GM23338 (cell line): ENCODE results near the gene PRR14. TPM values are rescaled to one million over a fixed set of nuclear protein-coding genes. Genes with fewer than 3 reads are reported as not detected.

Experiments
- ATAC-seq: fragments of 200-7000 bp; cut with Tn5 transposase; 3 replicates; pipeline ENCODE4 v1.9.1; 2020
- DNase-seq: peaks from one replicate; pipeline ENCODE4 v3.0.0-alpha.2; 2015; ENCODE audit warnings: low spot score
- H2AFZ ChIP-seq: fragments of 200-600 bp; sonication (generic); 2 replicates; pipeline ENCODE4 v1.8.0; 2016; ENCODE audit warnings: antibody characterized with exemption, mild to moderate bottlenecking, moderate library complexity
- H3F3A ChIP-seq: fragments of 200-600 bp; sonication (generic); replicated peaks from 2 replicates; pipeline ENCODE4 v1.8.0; 2017; ENCODE audit warnings: antibody characterized with exemption, mixed run types, low read depth
- H3K27ac ChIP-seq: fragments of 200-600 bp; sonication (generic); 2 replicates; pipeline ENCODE4 v1.6.1; 2016; ENCODE audit warnings: low read depth
- H3K27me3 ChIP-seq: fragments of 200-600 bp; sonication (generic); 2 replicates; pipeline ENCODE4 v1.8.0; 2016; ENCODE audit warnings: mild to moderate bottlenecking, mixed run types, moderate library complexity; ENCODE audit not compliant: insufficient read depth
- H3K36me3 ChIP-seq: fragments of 200-600 bp; sonication (generic); 2 replicates; pipeline ENCODE4 v1.8.0; 2016; ENCODE audit warnings: mild to moderate bottlenecking; ENCODE audit not compliant: insufficient read depth
- H3K4me1 ChIP-seq: fragments of 200-600 bp; sonication (generic); 2 replicates; pipeline ENCODE4 v1.8.0; 2016; ENCODE audit warnings: mild to moderate bottlenecking, moderate library complexity; ENCODE audit not compliant: insufficient read depth
- H3K4me2 ChIP-seq: fragments of 200-600 bp; sonication (generic); 2 replicates; pipeline ENCODE4 v1.7.1; 2017; ENCODE audit warnings: mixed run types
- H3K4me3 ChIP-seq: fragments of 200-600 bp; sonication (generic); 2 replicates; pipeline ENCODE4 v1.6.1; 2016; ENCODE audit warnings: mixed run types
- H3K79me2 ChIP-seq: fragments of 200-600 bp; sonication (generic); replicated peaks from 2 replicates; pipeline ENCODE4 v1.8.0; 2017; ENCODE audit warnings: mild to moderate bottlenecking; ENCODE audit not compliant: insufficient read depth
- H3K9me2 ChIP-seq: fragments of 200-600 bp; sonication (generic); 2 replicates; pipeline ENCODE4 v1.8.0; 2017; ENCODE audit not compliant: insufficient read depth
- H4K20me1 ChIP-seq: fragments of 200-600 bp; sonication (generic); replicated peaks from 2 replicates; pipeline ENCODE4 v1.8.0; 2017; ENCODE audit warnings: mild to moderate bottlenecking; ENCODE audit not compliant: insufficient read depth
- H3K27ac Mint-ChIP-seq: 2 replicates; pipeline ENCODE4 v1.8.0; 2020; ENCODE audit warnings: inconsistent platforms, mild to moderate bottlenecking, moderate library complexity, mixed read lengths
- H3K27me3 Mint-ChIP-seq: 3 replicates; pipeline ENCODE4 v1.8.0; 2022; ENCODE audit warnings: low read depth, mild to moderate bottlenecking, moderate library complexity, mixed read lengths, inconsistent platforms; ENCODE audit not compliant: insufficient read depth, poor library complexity
- H3K36me3 Mint-ChIP-seq: 3 replicates; pipeline ENCODE4 v1.8.0; 2021; ENCODE audit warnings: low read depth, mild to moderate bottlenecking, inconsistent platforms, moderate library complexity, mixed read lengths
- H3K4me1 Mint-ChIP-seq: 3 replicates; pipeline ENCODE4 v1.8.0; 2020; ENCODE audit warnings: mild to moderate bottlenecking, inconsistent platforms, mixed read lengths
- H3K4me3 Mint-ChIP-seq: 3 replicates; pipeline ENCODE4 v1.8.0; 2021; ENCODE audit warnings: moderate library complexity, mild to moderate bottlenecking, inconsistent platforms, mixed read lengths
- H3K9me3 Mint-ChIP-seq: 3 replicates; pipeline ENCODE4 v1.8.0; 2020; ENCODE audit warnings: moderate library complexity, mild to moderate bottlenecking, inconsistent platforms, mixed read lengths
- CREB1 ChIP-seq: fragments of 250-450 bp; sonication (Bioruptor Pico); IDR thresholded peaks from 2 replicates; pipeline ENCODE4 v1.5.0; 2020; ENCODE audit warnings: low read depth, mild to moderate bottlenecking, moderate library complexity
- EZH2 ChIP-seq: fragments of 200-600 bp; sonication (generic); IDR thresholded peaks from one replicate; pipeline ENCODE4 v1.8.0; 2017; ENCODE audit warnings: antibody characterized with exemption, mild to moderate bottlenecking, low read depth; ENCODE audit not compliant: unreplicated experiment
- EZH2phosphoT487 ChIP-seq: fragments of 200-600 bp; sonication (generic); IDR thresholded peaks from one replicate; pipeline ENCODE4 v1.8.1; 2018; ENCODE audit warnings: antibody characterized with exemption; ENCODE audit not compliant: unreplicated experiment
- JUNB ChIP-seq: IDR thresholded peaks from one replicate; pipeline ENCODE4 v1.6.1; 2016; ENCODE audit warnings: antibody characterized with exemption; ENCODE audit not compliant: unreplicated experiment
- NANOG ChIP-seq: IDR thresholded peaks from 2 replicates; pipeline ENCODE4 v1.6.1; 2016; ENCODE audit warnings: antibody characterized with exemption, borderline replicate concordance
- POLR2AphosphoS5 ChIP-seq: IDR thresholded peaks from 2 replicates; pipeline ENCODE4 v1.6.1; 2016; ENCODE audit warnings: antibody characterized with exemption, low read depth
- STAT1 ChIP-seq: IDR thresholded peaks from one replicate; pipeline ENCODE4 v1.6.1; 2016; ENCODE audit warnings: antibody characterized with exemption; ENCODE audit not compliant: unreplicated experiment
- ZNF114 ChIP-seq: fragments of 250-450 bp; sonication (Bioruptor Pico); IDR thresholded peaks from 2 replicates; pipeline ENCODE4 v1.5.0; 2020; ENCODE audit warnings: mild to moderate bottlenecking, moderate library complexity
- ZNF331 ChIP-seq: fragments of 250-450 bp; sonication (Bioruptor Pico); IDR thresholded peaks from 2 replicates; pipeline ENCODE4 v1.5.0; 2020; ENCODE audit warnings: low read depth, mild to moderate bottlenecking, moderate library complexity
- polyA plus RNA-seq: library from polyadenylated mRNA; unstranded; fragments of >200 nt; fragmentation: Nextera tagmentation; extraction: Ambion mirVana; gene quantifications from 2 replicates; pipeline ENCODE4 v1.2.1, GENCODE V29; 2016
- total RNA-seq: library from RNA; depleted of rRNA; stranded (reverse); fragments of >200 nt; shearing (Covaris generic); gene quantifications from 2 replicates; pipeline ENCODE4 v1.2.3, GENCODE V29; 2014
- TF ChIP-seq, protein P1 (sequence below): IDR thresholded peaks from 2 replicates; pipeline ENCODE4 v1.6.1; 2016; ENCODE audit warnings: antibody characterized with exemption
- TF ChIP-seq, protein P2 (sequence below): fragments of 250-450 bp; sonication (Bioruptor Pico); IDR thresholded peaks from 2 replicates; pipeline ENCODE4 v1.5.0; 2020; ENCODE audit warnings: mild to moderate bottlenecking, moderate library complexity
- TF ChIP-seq, protein P3 (sequence below): IDR thresholded peaks from one replicate; pipeline ENCODE4 v1.6.1; 2018; ENCODE audit warnings: antibody characterized with exemption; ENCODE audit not compliant: unreplicated experiment
- TF ChIP-seq, protein P4 (sequence below), 2 experiments: fragments of 200-600 bp in 1 of 2; sonication (generic) in 1 of 2; conservative IDR thresholded peaks; 2 replicates each; pipeline versions ENCODE4 v1.5.1 to v1.6.1; 2016 to 2017; ENCODE audit warnings: antibody characterized with exemption in 2 of 2, low read depth in 2 of 2, mild to moderate bottlenecking in 2 of 2, moderate library complexity in 1 of 2

Gene PRR14
- total and polyA plus RNA-seq, 2 experiments from 2014 or later, result 4.6 to 12.7 TPM

- no peak overlapping the region for H3K27ac ChIP-seq
- H3K4me1 ChIP-seq, result peaks cover 13% of the 10 kb centered on the region
- H4K20me1 ChIP-seq, result peaks cover 40% of the 10 kb centered on the region
- peak; percentile 20 for ATAC-seq
- Mint-ChIP-seq H3K9me3 (no peaks in the 10 kb centered on the region; the same call in 2 of the 3 replicates), H3K4me1 (peaks cover 12% of the 10 kb centered on the region), H3K4me3 (no peak overlapping the region; the same call in 2 of the 3 replicates), H3K27me3 (peaks cover 95% of the 10 kb centered on the region), H3K36me3 (no peaks in the 10 kb centered on the region; the same call in 2 of the 3 replicates), H3K27ac (no peak overlapping the region)
- no peaks in the 10 kb centered on the region for H3K9me2 ChIP-seq
- H3K79me2 ChIP-seq, result no peaks in the 10 kb centered on the region
- no peak overlapping the region for H3K4me3 ChIP-seq
- peaks cover 100% of the 10 kb centered on the region for H3K27me3 ChIP-seq
- peak overlapping the region; percentile 61; the same call in 1 of the 2 replicates for H3K4me2 ChIP-seq
- peaks cover 15% of the 10 kb centered on the region for H3F3A ChIP-seq
- H2AFZ ChIP-seq, result no peak overlapping the region
- peak; percentile 45 for DNase-seq
- TF ChIP-seq, protein P1, sequence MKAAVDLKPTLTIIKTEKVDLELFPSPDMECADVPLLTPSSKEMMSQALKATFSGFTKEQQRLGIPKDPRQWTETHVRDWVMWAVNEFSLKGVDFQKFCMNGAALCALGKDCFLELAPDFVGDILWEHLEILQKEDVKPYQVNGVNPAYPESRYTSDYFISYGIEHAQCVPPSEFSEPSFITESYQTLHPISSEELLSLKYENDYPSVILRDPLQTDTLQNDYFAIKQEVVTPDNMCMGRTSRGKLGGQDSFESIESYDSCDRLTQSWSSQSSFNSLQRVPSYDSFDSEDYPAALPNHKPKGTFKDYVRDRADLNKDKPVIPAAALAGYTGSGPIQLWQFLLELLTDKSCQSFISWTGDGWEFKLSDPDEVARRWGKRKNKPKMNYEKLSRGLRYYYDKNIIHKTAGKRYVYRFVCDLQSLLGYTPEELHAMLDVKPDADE, result no peak
- TF ChIP-seq JUNB (no peak), ZNF114 (CRISPR knock-in tag) (no peak), STAT1 (no peak), ZNF331 (CRISPR knock-in tag) (no peak), POLR2AphosphoS5 (no peak), EZH2phosphoT487 (no peak), EZH2 (no peak), CREB1 (CRISPR knock-in tag) (no peak), NANOG (no peak)
- TF ChIP-seq, protein P2, sequence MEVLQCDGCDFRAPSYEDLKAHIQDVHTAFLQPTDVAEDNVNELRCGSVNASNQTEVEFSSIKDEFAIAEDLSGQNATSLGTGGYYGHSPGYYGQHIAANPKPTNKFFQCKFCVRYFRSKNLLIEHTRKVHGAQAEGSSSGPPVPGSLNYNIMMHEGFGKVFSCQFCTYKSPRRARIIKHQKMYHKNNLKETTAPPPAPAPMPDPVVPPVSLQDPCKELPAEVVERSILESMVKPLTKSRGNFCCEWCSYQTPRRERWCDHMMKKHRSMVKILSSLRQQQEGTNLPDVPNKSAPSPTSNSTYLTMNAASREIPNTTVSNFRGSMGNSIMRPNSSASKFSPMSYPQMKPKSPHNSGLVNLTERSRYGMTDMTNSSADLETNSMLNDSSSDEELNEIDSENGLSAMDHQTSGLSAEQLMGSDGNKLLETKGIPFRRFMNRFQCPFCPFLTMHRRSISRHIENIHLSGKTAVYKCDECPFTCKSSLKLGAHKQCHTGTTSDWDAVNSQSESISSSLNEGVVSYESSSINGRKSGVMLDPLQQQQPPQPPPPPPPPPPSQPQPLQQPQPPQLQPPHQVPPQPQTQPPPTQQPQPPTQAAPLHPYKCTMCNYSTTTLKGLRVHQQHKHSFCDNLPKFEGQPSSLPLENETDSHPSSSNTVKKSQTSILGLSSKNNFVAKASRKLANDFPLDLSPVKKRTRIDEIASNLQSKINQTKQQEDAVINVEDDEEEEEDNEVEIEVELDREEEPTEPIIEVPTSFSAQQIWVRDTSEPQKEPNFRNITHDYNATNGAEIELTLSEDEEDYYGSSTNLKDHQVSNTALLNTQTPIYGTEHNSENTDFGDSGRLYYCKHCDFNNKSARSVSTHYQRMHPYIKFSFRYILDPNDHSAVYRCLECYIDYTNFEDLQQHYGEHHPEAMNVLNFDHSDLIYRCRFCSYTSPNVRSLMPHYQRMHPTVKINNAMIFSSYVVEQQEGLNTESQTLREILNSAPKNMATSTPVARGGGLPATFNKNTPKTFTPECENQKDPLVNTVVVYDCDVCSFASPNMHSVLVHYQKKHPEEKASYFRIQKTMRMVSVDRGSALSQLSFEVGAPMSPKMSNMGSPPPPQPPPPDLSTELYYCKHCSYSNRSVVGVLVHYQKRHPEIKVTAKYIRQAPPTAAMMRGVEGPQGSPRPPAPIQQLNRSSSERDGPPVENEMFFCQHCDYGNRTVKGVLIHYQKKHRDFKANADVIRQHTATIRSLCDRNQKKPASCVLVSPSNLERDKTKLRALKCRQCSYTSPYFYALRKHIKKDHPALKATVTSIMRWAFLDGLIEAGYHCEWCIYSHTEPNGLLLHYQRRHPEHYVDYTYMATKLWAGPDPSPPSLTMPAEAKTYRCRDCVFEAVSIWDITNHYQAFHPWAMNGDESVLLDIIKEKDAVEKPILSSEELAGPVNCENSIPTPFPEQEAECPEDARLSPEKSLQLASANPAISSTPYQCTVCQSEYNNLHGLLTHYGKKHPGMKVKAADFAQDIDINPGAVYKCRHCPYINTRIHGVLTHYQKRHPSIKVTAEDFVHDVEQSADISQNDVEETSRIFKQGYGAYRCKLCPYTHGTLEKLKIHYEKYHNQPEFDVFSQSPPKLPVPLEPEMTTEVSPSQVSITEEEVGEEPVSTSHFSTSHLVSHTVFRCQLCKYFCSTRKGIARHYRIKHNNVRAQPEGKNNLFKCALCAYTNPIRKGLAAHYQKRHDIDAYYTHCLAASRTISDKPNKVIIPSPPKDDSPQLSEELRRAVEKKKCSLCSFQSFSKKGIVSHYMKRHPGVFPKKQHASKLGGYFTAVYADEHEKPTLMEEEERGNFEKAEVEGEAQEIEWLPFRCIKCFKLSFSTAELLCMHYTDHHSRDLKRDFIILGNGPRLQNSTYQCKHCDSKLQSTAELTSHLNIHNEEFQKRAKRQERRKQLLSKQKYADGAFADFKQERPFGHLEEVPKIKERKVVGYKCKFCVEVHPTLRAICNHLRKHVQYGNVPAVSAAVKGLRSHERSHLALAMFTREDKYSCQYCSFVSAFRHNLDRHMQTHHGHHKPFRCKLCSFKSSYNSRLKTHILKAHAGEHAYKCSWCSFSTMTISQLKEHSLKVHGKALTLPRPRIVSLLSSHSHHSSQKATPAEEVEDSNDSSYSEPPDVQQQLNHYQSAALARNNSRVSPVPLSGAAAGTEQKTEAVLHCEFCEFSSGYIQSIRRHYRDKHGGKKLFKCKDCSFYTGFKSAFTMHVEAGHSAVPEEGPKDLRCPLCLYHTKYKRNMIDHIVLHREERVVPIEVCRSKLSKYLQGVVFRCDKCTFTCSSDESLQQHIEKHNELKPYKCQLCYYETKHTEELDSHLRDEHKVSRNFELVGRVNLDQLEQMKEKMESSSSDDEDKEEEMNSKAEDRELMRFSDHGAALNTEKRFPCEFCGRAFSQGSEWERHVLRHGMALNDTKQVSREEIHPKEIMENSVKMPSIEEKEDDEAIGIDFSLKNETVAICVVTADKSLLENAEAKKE, result no peak
- TF ChIP-seq, protein P3, sequence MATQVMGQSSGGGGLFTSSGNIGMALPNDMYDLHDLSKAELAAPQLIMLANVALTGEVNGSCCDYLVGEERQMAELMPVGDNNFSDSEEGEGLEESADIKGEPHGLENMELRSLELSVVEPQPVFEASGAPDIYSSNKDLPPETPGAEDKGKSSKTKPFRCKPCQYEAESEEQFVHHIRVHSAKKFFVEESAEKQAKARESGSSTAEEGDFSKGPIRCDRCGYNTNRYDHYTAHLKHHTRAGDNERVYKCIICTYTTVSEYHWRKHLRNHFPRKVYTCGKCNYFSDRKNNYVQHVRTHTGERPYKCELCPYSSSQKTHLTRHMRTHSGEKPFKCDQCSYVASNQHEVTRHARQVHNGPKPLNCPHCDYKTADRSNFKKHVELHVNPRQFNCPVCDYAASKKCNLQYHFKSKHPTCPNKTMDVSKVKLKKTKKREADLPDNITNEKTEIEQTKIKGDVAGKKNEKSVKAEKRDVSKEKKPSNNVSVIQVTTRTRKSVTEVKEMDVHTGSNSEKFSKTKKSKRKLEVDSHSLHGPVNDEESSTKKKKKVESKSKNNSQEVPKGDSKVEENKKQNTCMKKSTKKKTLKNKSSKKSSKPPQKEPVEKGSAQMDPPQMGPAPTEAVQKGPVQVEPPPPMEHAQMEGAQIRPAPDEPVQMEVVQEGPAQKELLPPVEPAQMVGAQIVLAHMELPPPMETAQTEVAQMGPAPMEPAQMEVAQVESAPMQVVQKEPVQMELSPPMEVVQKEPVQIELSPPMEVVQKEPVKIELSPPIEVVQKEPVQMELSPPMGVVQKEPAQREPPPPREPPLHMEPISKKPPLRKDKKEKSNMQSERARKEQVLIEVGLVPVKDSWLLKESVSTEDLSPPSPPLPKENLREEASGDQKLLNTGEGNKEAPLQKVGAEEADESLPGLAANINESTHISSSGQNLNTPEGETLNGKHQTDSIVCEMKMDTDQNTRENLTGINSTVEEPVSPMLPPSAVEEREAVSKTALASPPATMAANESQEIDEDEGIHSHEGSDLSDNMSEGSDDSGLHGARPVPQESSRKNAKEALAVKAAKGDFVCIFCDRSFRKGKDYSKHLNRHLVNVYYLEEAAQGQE, result no peak
- TF ChIP-seq, protein P4, sequence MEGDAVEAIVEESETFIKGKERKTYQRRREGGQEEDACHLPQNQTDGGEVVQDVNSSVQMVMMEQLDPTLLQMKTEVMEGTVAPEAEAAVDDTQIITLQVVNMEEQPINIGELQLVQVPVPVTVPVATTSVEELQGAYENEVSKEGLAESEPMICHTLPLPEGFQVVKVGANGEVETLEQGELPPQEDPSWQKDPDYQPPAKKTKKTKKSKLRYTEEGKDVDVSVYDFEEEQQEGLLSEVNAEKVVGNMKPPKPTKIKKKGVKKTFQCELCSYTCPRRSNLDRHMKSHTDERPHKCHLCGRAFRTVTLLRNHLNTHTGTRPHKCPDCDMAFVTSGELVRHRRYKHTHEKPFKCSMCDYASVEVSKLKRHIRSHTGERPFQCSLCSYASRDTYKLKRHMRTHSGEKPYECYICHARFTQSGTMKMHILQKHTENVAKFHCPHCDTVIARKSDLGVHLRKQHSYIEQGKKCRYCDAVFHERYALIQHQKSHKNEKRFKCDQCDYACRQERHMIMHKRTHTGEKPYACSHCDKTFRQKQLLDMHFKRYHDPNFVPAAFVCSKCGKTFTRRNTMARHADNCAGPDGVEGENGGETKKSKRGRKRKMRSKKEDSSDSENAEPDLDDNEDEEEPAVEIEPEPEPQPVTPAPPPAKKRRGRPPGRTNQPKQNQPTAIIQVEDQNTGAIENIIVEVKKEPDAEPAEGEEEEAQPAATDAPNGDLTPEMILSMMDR (conservative IDR thresholded peaks at IDR 0.05; ENCODE audit: low read depth in 2 of 2), result no peak
- no peaks in the 10 kb centered on the region for H3K36me3 ChIP-seq
Observed at GRCh38 chr16:30691907-30692306, 41.1 kb downstream of the PRR14 start.
